HEK293 (cell line): ENCODE results near the gene PRPF6.
"Not testable (repeated sequence)": the region's sequence is repeated elsewhere in the genome, so short reads cannot be mapped to it uniquely, and the experiment has no call there.

ENCODE experiments used
- CTCF ChIA-PET: fragments of 350-600 bp; formaldehyde crosslinking; extraction: SDS; loops from one replicate; lab custom pipeline; 2021; ENCODE audit warnings: antibody characterized with exemption; lab: Yijun Ruan, JAX
- POLR2A ChIA-PET: fragments of 300-600 bp; formaldehyde crosslinking; extraction: SDS; loops from one replicate; lab custom pipeline; 2020; ENCODE audit warnings: antibody characterized with exemption, inconsistent platforms; lab: Yijun Ruan, JAX
- H3K27ac ChIP-seq: fragments of 200-500 bp; sonication (Bioruptor generic); 2 replicates; pipeline ENCODE4 v1.5.1; 2014; ENCODE audit warnings: low read depth, low read length, control low read depth, inconsistent platforms; ENCODE audit errors: extremely low read depth
- H3K36me3 ChIP-seq, 2 experiments: fragments of 200-500 bp in 1 of 2; sonication (Bioruptor generic) in 1 of 2; 1 replicate in 1 of 2; 2 replicates in 1 of 2; pipeline ENCODE4 v1.5.1; 2014 to 2017; ENCODE audit warnings: inconsistent platforms in 2 of 2, low read length in 2 of 2; ENCODE audit not compliant: control insufficient read depth in 2 of 2, insufficient read depth in 1 of 2
- H3K4me1 ChIP-seq: fragments of 200-500 bp; sonication (Bioruptor generic); 2 replicates; pipeline ENCODE4 v1.5.1; 2014; ENCODE audit warnings: mild to moderate bottlenecking, low read length, inconsistent platforms; ENCODE audit not compliant: control insufficient read depth, insufficient read depth
- H3K4me3 ChIP-seq: 2 replicates; pipeline ENCODE4 v1.5.1; 2011; ENCODE audit warnings: low read depth, mild to moderate bottlenecking, control low read depth, low read length, moderate library complexity
- H3K9me3 ChIP-seq: fragments of 200-500 bp; sonication (Bioruptor generic); 2 replicates; pipeline ENCODE4 v1.5.1; 2014; ENCODE audit warnings: low read depth, low read length, inconsistent platforms; ENCODE audit not compliant: control insufficient read depth, insufficient read depth
- HOXA7 ChIP-seq: sonication (generic); formaldehyde crosslinking; IDR thresholded peaks from 2 replicates; pipeline ENCODE4 v1.8.1; 2022; ENCODE audit warnings: missing genetic modification reagents, borderline replicate concordance
- PRDM6 ChIP-seq: fragments of 450-650 bp; formaldehyde crosslinking; IDR thresholded peaks from 2 replicates; pipeline ENCODE4 v1.5.1; 2017; ENCODE audit warnings: missing biosample characterization, missing genetic modification characterization
- SP7 ChIP-seq: fragments of 450-650 bp; formaldehyde crosslinking; IDR thresholded peaks from 2 replicates; pipeline ENCODE4 v1.5.1; 2016; ENCODE audit warnings: missing biosample characterization, missing genetic modification characterization
- ZBTB10 ChIP-seq: fragments of 450-650 bp; formaldehyde crosslinking; IDR thresholded peaks from 2 replicates; pipeline ENCODE4 v1.5.1; 2016; ENCODE audit warnings: missing biosample characterization, missing genetic modification characterization
- ZFHX2 ChIP-seq: fragments of 450-650 bp; formaldehyde crosslinking; conservative IDR thresholded peaks from 2 replicates; pipeline ENCODE4 v1.5.1; 2016; ENCODE audit warnings: missing biosample characterization, missing genetic modification characterization
- ZNF138 ChIP-seq: fragments of 450-650 bp; formaldehyde crosslinking; IDR thresholded peaks from 2 replicates; pipeline ENCODE4 v1.5.1; 2016; ENCODE audit warnings: missing biosample characterization, missing genetic modification characterization, borderline replicate concordance
- ZNF175 ChIP-seq: fragments of 450-650 bp; formaldehyde crosslinking; IDR thresholded peaks from 2 replicates; pipeline ENCODE4 v1.5.1; 2016; ENCODE audit warnings: missing biosample characterization, missing genetic modification characterization
- ZNF202 ChIP-seq: fragments of 450-650 bp; formaldehyde crosslinking; IDR thresholded peaks from 2 replicates; pipeline ENCODE4 v1.5.1; 2016; ENCODE audit warnings: missing biosample characterization, missing genetic modification characterization, borderline replicate concordance
- ZNF266 ChIP-seq: fragments of 450-650 bp; formaldehyde crosslinking; IDR thresholded peaks from 2 replicates; pipeline ENCODE4 v1.5.1; 2016; ENCODE audit warnings: missing biosample characterization, missing genetic modification characterization, low read depth
- ZNF302 ChIP-seq: fragments of 450-650 bp; formaldehyde crosslinking; IDR thresholded peaks from 2 replicates; pipeline ENCODE4 v1.5.1; 2016; ENCODE audit warnings: missing biosample characterization, missing genetic modification characterization, low read depth
- ZNF404 ChIP-seq: fragments of 450-650 bp; formaldehyde crosslinking; IDR thresholded peaks from 2 replicates; pipeline ENCODE4 v1.5.1; 2017; ENCODE audit warnings: missing biosample characterization, missing genetic modification characterization
- ZNF433 ChIP-seq: fragments of 450-650 bp; formaldehyde crosslinking; IDR thresholded peaks from 2 replicates; pipeline ENCODE4 v1.5.1; 2016; ENCODE audit warnings: missing biosample characterization, missing genetic modification characterization, low read depth
- ZNF513 ChIP-seq: fragments of 450-650 bp; IDR thresholded peaks from 2 replicates; pipeline ENCODE4 v1.5.1; 2018; ENCODE audit warnings: missing biosample characterization, missing genetic modification characterization
- ZNF514 ChIP-seq: fragments of 450-650 bp; formaldehyde crosslinking; IDR thresholded peaks from 2 replicates; pipeline ENCODE4 v1.5.1; 2016; ENCODE audit warnings: missing biosample characterization, missing genetic modification characterization
- ZNF76 ChIP-seq: fragments of 450-650 bp; formaldehyde crosslinking; IDR thresholded peaks from 2 replicates; pipeline ENCODE4; 2016; ENCODE audit warnings: low read depth, missing biosample characterization, missing genetic modification characterization, borderline replicate concordance
- TF ChIP-seq, protein P1 (sequence below): fragments of 450-650 bp; formaldehyde crosslinking; conservative IDR thresholded peaks from 2 replicates; pipeline ENCODE4 v1.5.1; 2016; ENCODE audit warnings: low read depth, missing biosample characterization, missing genetic modification characterization

Gene PRPF6

DNA sequence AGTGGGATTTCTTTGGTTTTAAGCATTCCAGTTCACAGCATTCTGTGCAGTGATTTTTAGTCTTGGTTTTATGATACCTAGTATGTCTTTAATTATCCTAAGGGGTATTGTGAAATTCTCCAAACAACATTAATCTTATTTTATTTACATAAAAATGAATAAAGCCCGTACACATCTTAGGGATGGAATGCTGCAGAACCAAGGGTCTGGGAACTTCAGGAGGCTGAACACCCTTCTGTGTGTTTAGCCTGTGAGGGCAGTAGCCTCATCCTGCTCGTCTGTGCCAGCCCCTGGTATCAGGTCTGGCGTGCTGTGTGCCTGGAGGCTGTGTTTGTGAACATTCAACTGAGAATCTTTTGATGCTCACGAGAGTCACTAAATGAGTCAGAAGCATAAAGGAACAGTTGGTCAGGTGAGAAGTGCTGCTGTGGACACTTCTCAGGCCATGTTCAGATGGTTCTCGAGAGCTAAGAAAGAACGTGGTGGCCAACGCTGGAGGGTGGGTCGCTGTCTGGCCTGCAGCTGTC lies 29.8 kb downstream of the PRPF6 start (continued):
- TF ChIP-seq PRDM6 (tag by site-specific recombination): no peak
- no peak for TF ChIP-seq SP7 (tag by site-specific recombination)

GRCh38 chr20:64011366-64011779 lies 30.4 kb downstream of the PRPF6 start:
- TF ChIP-seq ZNF514 (no peak), ZNF202 (tag by site-specific recombination) (no peak), HOXA7 (CRISPR knock-in tag) (no peak), ZNF404 (tag by site-specific recombination) (no peak)
- no peaks in the 10 kb centered on the region for H3K9me3 ChIP-seq
- H3K4me1 ChIP-seq: no peaks in the 10 kb centered on the region
- no peak overlapping the region for H3K4me3 ChIP-seq
- ChIA-PET CTCF (no interaction called here), POLR2A (no interaction called here)
- H3K36me3 ChIP-seq: peaks cover 40 to 83% of the 10 kb centered on the region in 2 experiments
- H3K27ac ChIP-seq: no peak overlapping the region

- H3K9me3 ChIP-seq, CTCF ChIA-PET, H3K4me3 ChIP-seq, H3K27ac ChIP-seq, H3K4me1 ChIP-seq, POLR2A ChIA-PET: not testable (repeated sequence)
- peaks cover 40 to 82% of the 10 kb centered on the region in 2 experiments for H3K36me3 ChIP-seq
Observed at GRCh38 chr20:64012385-64013154, 31.6 kb downstream of the PRPF6 start.

GRCh38 chr20:64015635-64016034 lies 34.7 kb downstream of the PRPF6 start:
- no peak overlapping the region for H3K27ac ChIP-seq
- CTCF ChIA-PET: no interaction called here
- peaks cover 32 to 76% of the 10 kb centered on the region in 2 experiments; a peak in 2 of 3 replicates for H3K36me3 ChIP-seq
- H3K4me1 ChIP-seq: no peaks in the 10 kb centered on the region
- POLR2A ChIA-PET: no interaction called here
- no peak overlapping the region for H3K4me3 ChIP-seq
- H3K9me3 ChIP-seq: no peaks in the 10 kb centered on the region
- TF ChIP-seq ZNF266 (tag by site-specific recombination) (no peak), ZNF302 (tag by site-specific recombination) (no peak), ZNF76 (tag by site-specific recombination) (no peak), ZBTB10 (tag by site-specific recombination) (no peak), ZNF433 (tag by site-specific recombination) (no peak), ZNF175 (tag by site-specific recombination) (no peak), ZNF138 (tag by site-specific recombination) (no peak), ZNF513 (no peak), ZFHX2 (tag by site-specific recombination) (no peak)
- TF ChIP-seq, protein P1, sequence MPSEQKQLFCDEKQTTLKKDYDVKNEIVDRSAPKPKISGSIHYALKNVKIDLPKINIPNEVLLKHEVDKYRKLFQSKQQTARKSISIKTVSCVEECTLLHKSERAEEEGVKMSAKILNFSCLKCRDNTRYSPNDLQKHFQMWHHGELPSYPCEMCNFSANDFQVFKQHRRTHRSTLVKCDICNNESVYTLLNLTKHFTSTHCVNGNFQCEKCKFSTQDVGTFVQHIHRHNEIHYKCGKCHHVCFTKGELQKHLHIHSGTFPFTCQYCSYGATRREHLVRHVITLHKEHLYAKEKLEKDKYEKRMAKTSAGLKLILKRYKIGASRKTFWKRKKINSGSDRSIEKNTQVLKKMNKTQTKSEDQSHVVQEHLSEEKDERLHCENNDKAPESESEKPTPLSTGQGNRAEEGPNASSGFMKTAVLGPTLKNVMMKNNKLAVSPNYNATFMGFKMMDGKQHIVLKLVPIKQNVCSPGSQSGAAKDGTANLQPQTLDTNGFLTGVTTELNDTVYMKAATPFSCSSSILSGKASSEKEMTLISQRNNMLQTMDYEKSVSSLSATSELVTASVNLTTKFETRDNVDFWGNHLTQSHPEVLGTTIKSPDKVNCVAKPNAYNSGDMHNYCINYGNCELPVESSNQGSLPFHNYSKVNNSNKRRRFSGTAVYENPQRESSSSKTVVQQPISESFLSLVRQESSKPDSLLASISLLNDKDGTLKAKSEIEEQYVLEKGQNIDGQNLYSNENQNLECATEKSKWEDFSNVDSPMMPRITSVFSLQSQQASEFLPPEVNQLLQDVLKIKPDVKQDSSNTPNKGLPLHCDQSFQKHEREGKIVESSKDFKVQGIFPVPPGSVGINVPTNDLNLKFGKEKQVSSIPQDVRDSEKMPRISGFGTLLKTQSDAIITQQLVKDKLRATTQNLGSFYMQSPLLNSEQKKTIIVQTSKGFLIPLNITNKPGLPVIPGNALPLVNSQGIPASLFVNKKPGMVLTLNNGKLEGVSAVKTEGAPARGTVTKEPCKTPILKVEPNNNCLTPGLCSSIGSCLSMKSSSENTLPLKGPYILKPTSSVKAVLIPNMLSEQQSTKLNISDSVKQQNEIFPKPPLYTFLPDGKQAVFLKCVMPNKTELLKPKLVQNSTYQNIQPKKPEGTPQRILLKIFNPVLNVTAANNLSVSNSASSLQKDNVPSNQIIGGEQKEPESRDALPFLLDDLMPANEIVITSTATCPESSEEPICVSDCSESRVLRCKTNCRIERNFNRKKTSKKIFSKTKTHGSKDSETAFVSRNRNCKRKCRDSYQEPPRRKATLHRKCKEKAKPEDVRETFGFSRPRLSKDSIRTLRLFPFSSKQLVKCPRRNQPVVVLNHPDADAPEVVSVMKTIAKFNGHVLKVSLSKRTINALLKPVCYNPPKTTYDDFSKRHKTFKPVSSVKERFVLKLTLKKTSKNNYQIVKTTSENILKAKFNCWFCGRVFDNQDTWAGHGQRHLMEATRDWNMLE (tag by site-specific recombination): no peak
